GM12878 (cell line): ENCODE data around the gene TPRA1. TPM values are rescaled to one million over a fixed set of nuclear protein-coding genes. Genes with fewer than 3 reads are reported as not detected.

Source experiments
- ATAC-seq: fragments of 200-7000 bp; cut with Tn5 transposase; 3 replicates; pipeline ENCODE4 v1.9.1; 2020; ENCODE audit warnings: mild to moderate bottlenecking, moderate library complexity
- BruUV-seq: library from RNA; stranded (reverse); fragments of 400-500 nt; replicated peaks from 2 replicates; lab custom pipeline; 2021; lab: Mats Ljungman, UMichigan
- CTCF ChIA-PET: fragments of 300-600 bp; sonication (Branson Sonifier 250); formaldehyde crosslinking; extraction: SDS; loops from one replicate; lab custom pipeline; 2021; ENCODE audit warnings: inconsistent platforms; lab: Yijun Ruan, JAX
- POLR2A ChIA-PET: fragments of 350-600 bp; formaldehyde crosslinking; extraction: SDS; loops from one replicate; lab custom pipeline; 2021; ENCODE audit warnings: inconsistent platforms; lab: Charles Lee
- RAD21 ChIA-PET: fragments of 300-600 bp; sonication (Branson Sonifier 250); formaldehyde crosslinking; loops from one replicate; lab custom pipeline; 2023; ENCODE audit warnings: antibody characterized with exemption; ENCODE audit not compliant: unreplicated experiment; lab: Charles Lee
- SMC1A ChIA-PET: fragments of 300-600 bp; sonication (Branson Sonifier 250); formaldehyde crosslinking; loops from one replicate; lab custom pipeline; 2023; ENCODE audit not compliant: unreplicated experiment, uncharacterized antibody; lab: Charles Lee
- DNase-seq: peaks from one replicate; pipeline ENCODE4 v3.0.0-alpha.2; 2011; ENCODE audit warnings: low read depth, low spot score
- FAIRE-seq: peaks from 3 replicates; lab custom pipeline; 2011; peaks lifted over from hg19 to GRCh38; lab: Jason Lieb, UNC
- H2AFZ ChIP-seq: 2 replicates; pipeline ENCODE4 v1.6.0; 2011; ENCODE audit warnings: low read depth, low read length, control low read depth; ENCODE audit not compliant: control insufficient read depth
- H3K27ac ChIP-seq: 2 replicates; pipeline ENCODE4 v1.5.1; 2011; ENCODE audit warnings: control low read depth; ENCODE audit not compliant: control insufficient read depth, insufficient read depth
- H3K27me3 ChIP-seq, 2 experiments: replicated peaks in 1 of 2; 2 replicates each; pipeline versions ENCODE4 v1.6.0 to v1.6.1; 2011; ENCODE audit warnings: low read length in 1 of 2; ENCODE audit not compliant: control insufficient read depth in 2 of 2, insufficient read depth in 2 of 2
- H3K36me3 ChIP-seq, 2 experiments: 2 replicates each; pipeline ENCODE4 v1.5.1; 2011; ENCODE audit warnings: low read length in 1 of 2; ENCODE audit not compliant: control insufficient read depth in 2 of 2, insufficient read depth in 2 of 2
- H3K4me1 ChIP-seq: 2 replicates; pipeline ENCODE4 v1.6.1; 2011; ENCODE audit warnings: mild to moderate bottlenecking, low read length, moderate library complexity, mixed read lengths; ENCODE audit not compliant: control insufficient read depth, insufficient read depth
- H3K4me2 ChIP-seq: 2 replicates; pipeline ENCODE4 v1.6.0; 2011; ENCODE audit warnings: control low read depth; ENCODE audit not compliant: control insufficient read depth, insufficient read depth
- H3K4me3 ChIP-seq: fragments of 200-600 bp; sonication (generic); 2 replicates; pipeline ENCODE4 v1.5.1; 2016
- H3K79me2 ChIP-seq: 2 replicates; pipeline ENCODE4 v1.6.0; 2011; ENCODE audit warnings: low read length; ENCODE audit not compliant: control insufficient read depth, insufficient read depth
- H3K9ac ChIP-seq: 2 replicates; pipeline ENCODE4 v1.8.0; 2011; ENCODE audit warnings: low read length, control low read depth, mixed read lengths; ENCODE audit not compliant: control insufficient read depth, insufficient read depth
- H3K9me3 ChIP-seq: replicated peaks from 3 replicates; pipeline ENCODE4 v1.5.1; 2011; ENCODE audit warnings: mild to moderate bottlenecking, low read length; ENCODE audit not compliant: control insufficient read depth, insufficient read depth
- H4K20me1 ChIP-seq: 2 replicates; pipeline ENCODE4 v1.6.0; 2011; ENCODE audit not compliant: control insufficient read depth, insufficient read depth
- ATF2 ChIP-seq: IDR thresholded peaks from 2 replicates; pipeline ENCODE4 v1.6.1; 2012; ENCODE audit warnings: low read length, inconsistent platforms
- CBFB ChIP-seq: IDR thresholded peaks from 2 replicates; pipeline ENCODE4 v1.6.1; 2016; ENCODE audit warnings: antibody characterized with exemption, low read depth
- CBX3 ChIP-seq: fragments of 200-600 bp; sonication (generic); IDR thresholded peaks from 2 replicates; pipeline ENCODE4 v1.6.1; 2016; ENCODE audit warnings: low read depth, borderline replicate concordance
- CEBPB ChIP-seq, 2 experiments: fragments of 150-350 bp in 1 of 2; IDR thresholded peaks; 2 replicates each; pipeline ENCODE4 v1.6.1; 2012 to 2014; ENCODE audit warnings: low read depth in 2 of 2, low read length in 2 of 2, borderline replicate concordance in 1 of 2, inconsistent platforms in 1 of 2
- CHD1 ChIP-seq: IDR thresholded peaks from 2 replicates; pipeline ENCODE4 v1.6.1; 2012; ENCODE audit warnings: low read depth, low read length, improper control_type of control experiment
- CHD4 ChIP-seq: fragments of 200-600 bp; sonication (generic); IDR thresholded peaks from 2 replicates; pipeline ENCODE4 v1.6.1; 2016; ENCODE audit warnings: mild to moderate bottlenecking
- EGR1 ChIP-seq, 2 experiments: IDR thresholded peaks; 1 replicate in 1 of 2; 2 replicates in 1 of 2; pipeline ENCODE4 v1.6.1; 2011 to 2012; ENCODE audit warnings: low read depth in 2 of 2, low read length in 2 of 2, borderline replicate concordance in 1 of 2, mild to moderate bottlenecking in 1 of 2, moderate library complexity in 1 of 2
- MEF2B ChIP-seq: fragments of 450-650 bp; IDR thresholded peaks from 2 replicates; pipeline ENCODE4 v1.6.1; 2018; ENCODE audit warnings: mild to moderate bottlenecking, moderate library complexity; ENCODE audit not compliant: partially characterized antibody, poor library complexity, severe bottlenecking
- MYC ChIP-seq: IDR thresholded peaks from 2 replicates; pipeline ENCODE4 v1.6.1; 2011; ENCODE audit warnings: mild to moderate bottlenecking, low read length, moderate library complexity, inconsistent platforms; ENCODE audit not compliant: insufficient read depth, insufficient replicate concordance, insufficient read length, severe bottlenecking
- RAD51 ChIP-seq: fragments of 450-650 bp; IDR thresholded peaks from 2 replicates; pipeline ENCODE4 v1.6.1; 2016; ENCODE audit warnings: moderate library complexity, mild to moderate bottlenecking, inconsistent platforms
- REST ChIP-seq: IDR thresholded peaks from 2 replicates; pipeline ENCODE4 v1.6.1; 2012; ENCODE audit warnings: mild to moderate bottlenecking, low read depth, low read length
- SIN3A ChIP-seq: IDR thresholded peaks from 2 replicates; pipeline ENCODE4 v1.6.1; 2012; ENCODE audit warnings: low read depth, low read length, improper control_type of control experiment
- SP1 ChIP-seq: IDR thresholded peaks from one replicate; pipeline ENCODE4 v1.6.1; 2011; ENCODE audit warnings: low read depth, low read length
- TCF12 ChIP-seq: IDR thresholded peaks from 2 replicates; pipeline ENCODE4 v1.6.1; 2011; ENCODE audit warnings: low read depth, mild to moderate bottlenecking, low read length
- USF2 ChIP-seq: IDR thresholded peaks from 2 replicates; pipeline ENCODE4 v1.6.1; 2011; ENCODE audit warnings: low read depth, low read length, improper control_type of control experiment, borderline replicate concordance
- YBX1 ChIP-seq: fragments of 450-650 bp; IDR thresholded peaks from 2 replicates; pipeline ENCODE4 v1.6.1; 2016; ENCODE audit warnings: antibody characterized with exemption
- ZBTB33 ChIP-seq: fragments of 450-650 bp; IDR thresholded peaks from 2 replicates; pipeline ENCODE4 v1.6.1; 2017; ENCODE audit warnings: mild to moderate bottlenecking
- ZSCAN29 ChIP-seq: fragments of 450-650 bp; IDR thresholded peaks from 2 replicates; pipeline ENCODE4 v1.6.1; 2017; ENCODE audit warnings: mild to moderate bottlenecking, moderate library complexity
- WGBS: methylation state at CpG from one replicate; pipeline ENCODE4 v1.1.6; 2016; ENCODE audit warnings: low lambda C conversion rate; ENCODE audit not compliant: insufficient replicate concordance, insufficient coverage; ENCODE audit errors: missing lambda C conversion rate; 5-methylcytosine and 5-hydroxymethylcytosine counted together
- in situ Hi-C: fragments of 300-500 bp; cut with MboI; formaldehyde crosslinking; loops from 9 replicates; pipeline ENCODE4 v1.14.3; 2018; ENCODE audit warnings: mixed read lengths
- intact Hi-C: fragments of 100-400 bp; cut with micrococcal nuclease; formaldehyde crosslinking; loops from one replicate; pipeline ENCODE4 v1.14.2; 2022; ENCODE audit not compliant: unreplicated experiment
- polyA plus RNA-seq, 11 experiments: library from polyadenylated mRNA; depleted of rRNA in 4 of 11; unstranded in 6 of 11; stranded (reverse) in 5 of 11; fragments of >200 nt; fragmentation: Nextera tagmentation in 4 of 11; fragmentation: Illumina TruSeq in 1 of 11; extraction: Ambion mirVana in 4 of 11; extraction: Trizol in 1 of 11; gene quantifications; 1 replicate in 1 of 11; 2 replicates in 10 of 11; pipeline versions ENCODE4 v1.2.1 to v1.2.3, GENCODE V29; 2011 to 2016; ENCODE audit warnings: inconsistent platforms in 2 of 11, missing spikeins in 2 of 11, low read depth in 1 of 11
- total RNA-seq, 4 experiments: library from RNA; depleted of rRNA in 3 of 4; stranded (reverse); fragments of >200 nt in 3 of 4; fragmentation: Illumina TruSeq in 1 of 4; extraction: Trizol in 1 of 4; gene quantifications; 2 replicates each; pipeline versions ENCODE4 v1.2.1 to v1.2.3, GENCODE V29; 2013 to 2021

TPRA1 gene
- total and polyA plus RNA-seq, 10 of the 15 experiments (the other 5 are each of a cell fraction or from before 2014, with no cell fraction given), result 1.8 to 39.6 (median 26.6) TPM

GRCh38 chr3:127546554-127546953 lies 44.0 kb downstream of the TPRA1 start:
- ChIA-PET POLR2A (no interaction called here), RAD21 (interaction anchor here (1.1 to 1.3 kb wide), 2 partner anchors 73 to 793 kb away, joined by 3 to 4 read pairs; no protein-coding TSS in a partner anchor)
- no peak overlapping the region for H3K9ac ChIP-seq
- in situ Hi-C loops, result loop anchor here (10.0 kb wide), 1 partner anchor 792 kb away; no protein-coding TSS in a partner anchor
- no peak for TF ChIP-seq MEF2B
- no peak for TF ChIP-seq CBX3
- no peak for TF ChIP-seq CBFB
- no peak for TF ChIP-seq EGR1 (IDR thresholded peaks at IDR 0.05; ENCODE audit: borderline replicate concordance in 1 of 2, low read depth in 2 of 2, low read length in 2 of 2)
- no peak for TF ChIP-seq CHD1
- TF ChIP-seq TCF12, result no peak
- TF ChIP-seq USF2, result no peak
- TF ChIP-seq CEBPB (IDR thresholded peaks at IDR 0.05; ENCODE audit: borderline replicate concordance in 1 of 2, low read depth in 2 of 2, low read length in 2 of 2), result no peak
- no peak for TF ChIP-seq SIN3A
- no peak for TF ChIP-seq ZSCAN29
- TF ChIP-seq MYC, result no peak
- TF ChIP-seq YBX1, result no peak
- no peak for TF ChIP-seq CHD4
- no peak for TF ChIP-seq REST
- TF ChIP-seq ATF2, result no peak
- TF ChIP-seq ZBTB33, result no peak
- TF ChIP-seq RAD51, result no peak
- TF ChIP-seq SP1, result no peak
- TF ChIP-seq, all 136 proteins: peak for 0
- H3K4me1 ChIP-seq, result no peaks in the 10 kb centered on the region
- no peaks in the 10 kb centered on the region for H3K9me3 ChIP-seq
- DNase-seq, result no peak
- H3K27me3 ChIP-seq, result peaks cover 0 to 1% of the 10 kb centered on the region in 2 experiments
- SMC1A ChIA-PET, result no interaction called here
- CTCF ChIA-PET, result interaction anchor here (0.7 to 3.8 kb wide), 14 partner anchors 9 to 1024 kb away, joined by 3 to 28 read pairs (median 4); partner anchors contain the start of gene CHST13
- intact Hi-C loops, result loop anchor here (10.0 kb wide), 4 partner anchors 92 to 1412 kb away; partner anchors contain the start of gene PLXNA1
- no TSS peak for BruUV-seq
- no peak overlapping the region for H3K4me2 ChIP-seq
- no peak overlapping the region for H2AFZ ChIP-seq
- H3K4me3 ChIP-seq, result no peak overlapping the region
- no peak for ATAC-seq
- no peaks in the 10 kb centered on the region for H3K36me3 ChIP-seq
- H3K79me2 ChIP-seq, result no peaks in the 10 kb centered on the region
- H4K20me1 ChIP-seq, result no peaks in the 10 kb centered on the region
- H3K27ac ChIP-seq, result no peak overlapping the region
- no peak for FAIRE-seq
- 16% methylated on average over 6 of the region's 6 CpGs for WGBS
